ENCODE data around the gene OR2T2. TPM values are rescaled to one million over a fixed set of nuclear protein-coding genes. Genes with fewer than 3 reads are reported as not detected.
"Not testable (repeated sequence)": the region's sequence is repeated elsewhere in the genome, so short reads cannot be mapped to it uniquely, and the experiment has no call there.

The OR2T2 gene
- total RNA-seq, 3 donors from 2014 or later (not counting 1 experiment from before 2014, with no cell fraction given), result not detected

DNA sequence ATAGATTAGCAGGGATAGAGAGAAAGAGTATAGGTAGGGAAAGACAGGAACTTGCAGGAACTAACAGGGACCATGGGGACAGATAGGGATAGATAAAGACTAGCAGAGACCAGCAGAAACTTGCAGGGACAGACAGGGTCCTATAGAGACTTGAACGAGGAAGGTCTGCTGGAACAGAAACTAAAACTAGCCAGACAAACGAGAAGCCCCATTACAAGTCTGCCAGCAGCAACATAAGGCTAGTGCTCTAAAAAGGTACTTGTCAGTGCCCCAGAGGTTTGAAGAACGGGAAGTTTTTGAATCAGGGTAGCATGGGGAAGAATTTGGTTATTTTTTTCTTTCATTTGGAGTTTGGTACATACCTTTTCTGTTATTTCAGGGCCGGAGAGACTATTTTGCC is 13.2 kb upstream of the OR2T2 start:
- H3K4me3 ChIP-seq (ENCODE audit: low read length); H3K36me3 ChIP-seq (ENCODE audit: control insufficient read depth, insufficient read depth, low read length); H3K36me3 Mint-ChIP-seq; DNase-seq; intact Hi-C loops (cut with micrococcal nuclease); H3K4me1 Mint-ChIP-seq; H3K27ac Mint-ChIP-seq; H3K4me3 Mint-ChIP-seq; H3K27ac ChIP-seq (ENCODE audit: low read length); H3K9me3 Mint-ChIP-seq; H3K4me1 ChIP-seq (ENCODE audit: control insufficient read depth, insufficient read depth, low read length); ATAC-seq; H3K27me3 ChIP-seq (ENCODE audit: control insufficient read depth, insufficient read depth, low read length); H3K9me3 ChIP-seq (ENCODE audit: control insufficient read depth, insufficient read depth, low read length); H3K27me3 Mint-ChIP-seq (ENCODE audit: low read depth in 2 of 2): not testable (repeated sequence)
- 80% methylated on average over 3 of the region's 4 CpGs for WGBS (ENCODE audit: insufficient coverage)

DNA sequence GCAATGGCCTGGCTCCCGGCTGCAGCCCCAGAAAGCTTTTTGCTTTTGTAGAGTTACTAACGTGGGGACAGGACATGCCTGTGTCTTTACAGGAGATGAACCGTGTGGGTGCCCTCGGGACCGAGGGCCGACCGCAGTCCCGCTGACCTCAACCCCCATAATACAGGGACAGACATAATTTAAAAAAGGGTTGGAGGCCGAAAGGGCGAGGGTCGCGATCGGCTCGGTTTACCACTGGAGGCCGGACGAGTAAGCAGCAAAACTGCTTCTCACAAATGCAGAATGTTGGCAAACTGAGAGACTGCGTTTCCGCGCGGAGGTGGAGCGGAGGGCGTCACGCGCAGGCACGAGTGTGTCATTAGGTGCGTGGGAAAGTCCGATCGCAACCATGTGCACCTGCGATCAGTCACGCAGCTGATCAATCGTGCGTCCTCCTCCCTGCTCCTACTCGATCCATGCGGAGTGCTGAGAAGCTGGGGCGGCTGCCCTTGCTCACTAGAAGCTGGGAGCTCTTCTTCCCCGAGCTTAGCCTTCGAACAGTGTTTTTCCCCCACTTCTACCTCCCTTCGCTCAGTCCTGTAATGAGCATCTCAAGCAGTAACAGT is 11.5 kb upstream of the OR2T2 start:
- H3K36me3 Mint-ChIP-seq; H3K4me1 ChIP-seq (ENCODE audit: control insufficient read depth, insufficient read depth, low read length); ATAC-seq; H3K27ac ChIP-seq (ENCODE audit: low read length); H3K27me3 ChIP-seq (ENCODE audit: control insufficient read depth, insufficient read depth, low read length); H3K27ac Mint-ChIP-seq; H3K4me1 Mint-ChIP-seq; intact Hi-C loops (cut with micrococcal nuclease); H3K36me3 ChIP-seq (ENCODE audit: control insufficient read depth, insufficient read depth, low read length); H3K27me3 Mint-ChIP-seq (ENCODE audit: low read depth in 2 of 2); DNase-seq; H3K4me3 Mint-ChIP-seq; H3K9me3 Mint-ChIP-seq; H3K9me3 ChIP-seq (ENCODE audit: control insufficient read depth, insufficient read depth, low read length); H3K4me3 ChIP-seq (ENCODE audit: low read length): not testable (repeated sequence)
- 92% methylated on average over 27 of the region's 38 CpGs for WGBS (ENCODE audit: insufficient coverage)

- WGBS (ENCODE audit: insufficient coverage), result no CpG with 5 or more reads among the region's 6 CpGs
- ATAC-seq, result not testable (repeated sequence)
These were observed 10.5 kb upstream of the OR2T2 start for GRCh38 chr1:248434913-248435312.

DNA sequence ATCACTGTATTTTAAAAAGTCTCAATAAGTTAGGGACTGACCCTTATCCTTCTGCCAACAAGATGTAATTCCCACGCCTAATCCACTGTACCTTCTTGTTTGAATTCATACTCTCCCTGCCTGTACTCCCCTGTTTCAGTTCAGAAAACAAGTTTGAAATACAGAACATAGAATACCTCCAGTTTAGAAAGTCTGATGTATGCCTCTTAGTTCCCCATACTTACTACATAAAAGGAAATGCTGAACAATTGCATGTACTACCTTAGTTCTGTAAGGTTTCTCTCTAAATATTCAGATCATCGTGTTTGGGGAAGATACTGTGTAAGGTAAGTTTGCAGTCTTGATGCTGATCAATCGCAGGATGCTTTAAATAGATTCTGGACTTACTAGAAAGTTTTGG is 9.1 kb upstream of the OR2T2 start:
- H3K9me3 ChIP-seq (ENCODE audit: control insufficient read depth, insufficient read depth, low read length); H3K36me3 Mint-ChIP-seq; H3K27me3 ChIP-seq (ENCODE audit: control insufficient read depth, insufficient read depth, low read length); DNase-seq; H3K27ac Mint-ChIP-seq; H3K36me3 ChIP-seq (ENCODE audit: control insufficient read depth, insufficient read depth, low read length); ATAC-seq; H3K27ac ChIP-seq (ENCODE audit: low read length); intact Hi-C loops (cut with micrococcal nuclease); H3K9me3 Mint-ChIP-seq; H3K4me3 Mint-ChIP-seq; H3K27me3 Mint-ChIP-seq (ENCODE audit: low read depth in 2 of 2); H3K4me1 ChIP-seq (ENCODE audit: control insufficient read depth, insufficient read depth, low read length); H3K4me3 ChIP-seq (ENCODE audit: low read length); H3K4me1 Mint-ChIP-seq: not testable (repeated sequence)
- 74% methylated on average over 3 of the region's 3 CpGs for WGBS (ENCODE audit: insufficient coverage)

More at GRCh38 chr1:248434913-248435312, 10.5 kb upstream of the OR2T2 start:
- H3K4me3 Mint-ChIP-seq; H3K9me3 Mint-ChIP-seq; H3K9me3 ChIP-seq (ENCODE audit: control insufficient read depth, insufficient read depth, low read length); H3K27ac Mint-ChIP-seq; H3K27ac ChIP-seq (ENCODE audit: low read length); H3K4me1 Mint-ChIP-seq; H3K27me3 Mint-ChIP-seq (ENCODE audit: low read depth in 2 of 2); DNase-seq; H3K36me3 Mint-ChIP-seq; H3K36me3 ChIP-seq (ENCODE audit: control insufficient read depth, insufficient read depth, low read length); H3K4me3 ChIP-seq (ENCODE audit: low read length); H3K27me3 ChIP-seq (ENCODE audit: control insufficient read depth, insufficient read depth, low read length); H3K4me1 ChIP-seq (ENCODE audit: control insufficient read depth, insufficient read depth, low read length); intact Hi-C loops (cut with micrococcal nuclease): not testable (repeated sequence)

DNA sequence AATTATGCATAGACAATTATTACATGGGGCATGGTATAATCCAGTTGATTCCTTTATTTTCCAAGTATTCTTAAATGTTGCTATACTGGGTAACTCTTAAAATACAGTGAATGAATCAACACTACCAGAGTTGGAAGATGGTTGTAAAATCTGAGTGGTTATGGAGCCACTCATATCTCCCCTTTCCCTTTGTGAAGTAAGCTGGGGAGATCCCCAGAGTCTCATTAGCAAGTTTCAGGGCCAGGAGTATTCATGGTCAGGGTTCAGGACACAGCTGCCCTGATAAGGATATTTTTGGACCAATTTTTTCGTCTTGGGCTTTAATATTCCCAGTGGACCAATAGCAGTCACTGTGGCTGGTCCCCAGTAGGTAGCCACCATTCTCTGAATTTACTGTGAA is 6.8 kb upstream of the OR2T2 start:
- DNase-seq; H3K9me3 ChIP-seq (ENCODE audit: control insufficient read depth, insufficient read depth, low read length); H3K27ac Mint-ChIP-seq; H3K4me1 Mint-ChIP-seq; H3K9me3 Mint-ChIP-seq; H3K27me3 ChIP-seq (ENCODE audit: control insufficient read depth, insufficient read depth, low read length); intact Hi-C loops (cut with micrococcal nuclease); H3K4me3 Mint-ChIP-seq; H3K27me3 Mint-ChIP-seq (ENCODE audit: low read depth in 2 of 2); H3K36me3 ChIP-seq (ENCODE audit: control insufficient read depth, insufficient read depth, low read length); H3K36me3 Mint-ChIP-seq; H3K4me3 ChIP-seq (ENCODE audit: low read length); H3K4me1 ChIP-seq (ENCODE audit: control insufficient read depth, insufficient read depth, low read length); ATAC-seq; H3K27ac ChIP-seq (ENCODE audit: low read length): not testable (repeated sequence)
- 88% methylated on average over 1 of the region's 1 CpG for WGBS (ENCODE audit: insufficient coverage)

DNA sequence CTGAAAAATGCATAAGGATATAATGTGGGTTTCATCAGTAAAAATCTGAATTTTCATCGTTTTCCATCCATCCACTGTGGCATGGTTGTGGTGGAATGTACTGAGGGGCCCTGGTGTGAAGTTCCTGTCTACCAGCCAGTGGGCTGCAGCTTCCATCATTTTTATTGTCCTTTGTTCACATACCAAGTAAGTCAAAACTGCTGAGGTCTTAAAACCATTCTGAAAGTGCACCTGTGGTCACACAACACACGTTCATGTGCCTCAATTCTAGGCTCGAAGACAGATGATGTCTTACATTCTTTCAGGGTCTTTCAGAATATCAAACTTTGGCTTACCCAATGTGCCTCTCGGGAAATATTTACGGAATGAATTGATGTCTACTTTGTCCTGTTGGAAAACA is 6.2 kb upstream of the OR2T2 start:
- intact Hi-C loops (cut with micrococcal nuclease); H3K4me1 Mint-ChIP-seq; H3K4me1 ChIP-seq (ENCODE audit: control insufficient read depth, insufficient read depth, low read length); H3K9me3 Mint-ChIP-seq; H3K4me3 Mint-ChIP-seq; H3K36me3 Mint-ChIP-seq; H3K4me3 ChIP-seq (ENCODE audit: low read length); H3K36me3 ChIP-seq (ENCODE audit: control insufficient read depth, insufficient read depth, low read length); H3K27ac Mint-ChIP-seq; H3K27me3 ChIP-seq (ENCODE audit: control insufficient read depth, insufficient read depth, low read length); ATAC-seq; H3K9me3 ChIP-seq (ENCODE audit: control insufficient read depth, insufficient read depth, low read length); DNase-seq; H3K27me3 Mint-ChIP-seq (ENCODE audit: low read depth in 2 of 2); H3K27ac ChIP-seq (ENCODE audit: low read length): not testable (repeated sequence)
- 81% methylated on average over 5 of the region's 5 CpGs for WGBS (ENCODE audit: insufficient coverage)

DNA sequence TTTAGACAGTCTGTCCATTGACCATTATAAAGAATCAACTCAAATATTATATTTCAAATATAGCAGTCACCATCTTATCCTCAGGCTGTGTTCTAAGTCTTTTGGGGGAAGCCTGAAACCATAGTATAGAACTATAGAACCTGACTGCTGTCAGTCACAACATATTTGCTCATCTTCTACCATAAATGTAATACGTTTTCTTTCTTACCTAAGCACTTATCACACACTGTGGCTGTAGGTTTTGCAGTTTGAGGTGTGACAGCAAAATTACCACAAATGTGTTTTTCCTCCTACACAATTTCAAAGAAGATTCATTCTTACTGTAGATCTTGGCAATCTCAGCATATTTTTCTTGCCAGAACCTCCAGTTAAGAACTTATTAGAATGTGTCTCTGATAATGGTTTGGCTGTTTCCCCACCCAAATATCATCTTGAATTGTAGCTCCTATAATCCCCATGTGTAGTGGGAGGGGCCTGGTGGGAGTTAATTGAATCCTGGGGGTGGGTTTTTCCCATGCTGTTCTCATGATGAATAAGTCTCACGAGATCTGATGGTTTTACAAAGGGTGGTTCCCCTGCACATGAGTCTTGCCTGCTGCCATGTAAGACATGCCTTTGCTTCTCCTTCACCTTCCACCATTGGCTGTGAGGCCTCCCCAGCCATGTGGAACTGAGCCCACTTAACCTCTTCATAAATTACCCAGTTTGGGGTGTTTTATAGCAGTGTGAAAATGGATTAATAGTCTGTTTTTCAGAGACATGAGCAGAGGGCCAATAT is 2.7 kb upstream of the OR2T2 start:
- H3K9me3 Mint-ChIP-seq; ATAC-seq; H3K36me3 ChIP-seq (ENCODE audit: control insufficient read depth, insufficient read depth, low read length); H3K4me1 Mint-ChIP-seq; H3K27me3 Mint-ChIP-seq (ENCODE audit: low read depth in 2 of 2); H3K27ac Mint-ChIP-seq; H3K27me3 ChIP-seq (ENCODE audit: control insufficient read depth, insufficient read depth, low read length); intact Hi-C loops (cut with micrococcal nuclease); H3K4me3 Mint-ChIP-seq; H3K4me1 ChIP-seq (ENCODE audit: control insufficient read depth, insufficient read depth, low read length); H3K9me3 ChIP-seq (ENCODE audit: control insufficient read depth, insufficient read depth, low read length); H3K27ac ChIP-seq (ENCODE audit: low read length); DNase-seq; H3K36me3 Mint-ChIP-seq; H3K4me3 ChIP-seq (ENCODE audit: low read length): not testable (repeated sequence)
- no CpG with 5 or more reads among the region's 2 CpGs for WGBS (ENCODE audit: insufficient coverage)

- H3K27ac Mint-ChIP-seq; H3K4me3 Mint-ChIP-seq; H3K4me1 ChIP-seq (ENCODE audit: control insufficient read depth, insufficient read depth, low read length); H3K27me3 ChIP-seq (ENCODE audit: control insufficient read depth, insufficient read depth, low read length); H3K27ac ChIP-seq (ENCODE audit: low read length); H3K4me1 Mint-ChIP-seq; ATAC-seq; intact Hi-C loops (cut with micrococcal nuclease); H3K9me3 ChIP-seq (ENCODE audit: control insufficient read depth, insufficient read depth, low read length); DNase-seq; H3K4me3 ChIP-seq (ENCODE audit: low read length); H3K36me3 ChIP-seq (ENCODE audit: control insufficient read depth, insufficient read depth, low read length); H3K27me3 Mint-ChIP-seq (ENCODE audit: low read depth in 2 of 2); H3K36me3 Mint-ChIP-seq; H3K9me3 Mint-ChIP-seq: not testable (repeated sequence)
- WGBS (ENCODE audit: insufficient coverage), result 80% methylated on average over 4 of the region's 4 CpGs
These were observed 834 bp upstream of the OR2T2 start for GRCh38 chr1:248444603-248445002.

Data from natural killer cell (primary cell).